MM.1S (cell line): ENCODE results near the gene KNG1.

ENCODE experiments used
- CTCF ChIP-seq: fragments of 300-600 bp; sonication (generic); IDR thresholded peaks from 2 replicates; pipeline ENCODE4 v1.5.1; 2016; ENCODE audit warnings: antibody characterized with exemption, low read length, mixed read lengths
- EZH2phosphoT487 ChIP-seq: fragments of 300-600 bp; sonication (generic); IDR thresholded peaks from 2 replicates; pipeline ENCODE4 v1.6.1; 2018; ENCODE audit warnings: antibody characterized with exemption, low read length

GRCh38 chr3:186670155-186670554, 47.0 kb upstream of the KNG1 start:
- TF ChIP-seq CTCF (no peak), EZH2phosphoT487 (no peak)
